HG03354 (cell line): Measurements from ENCODE around the gene CCM2.
"Not testable (repeated sequence)": the region's sequence is repeated elsewhere in the genome, so short reads cannot be mapped to it uniquely, and the experiment has no call there.

Experiments used
- ATAC-seq: cut with Tn5 transposase; IDR thresholded peaks from one replicate; pipeline ENCODE4 v1.9.1; 2021; ENCODE audit warnings: mild to moderate bottlenecking; ENCODE audit not compliant: unreplicated experiment, poor library complexity, severe bottlenecking

The CCM2 gene

GRCh38 chr7:45111298-45112223 lies 111.6 kb downstream of the CCM2 start, which contains the start of gene TBRG4:
Gene TBRG4, minus strand, starts transcription at chr7:45111697. Its CDS starts 2,460 bp downstream, at chr7:45109237.
- peak; percentile 96 for ATAC-seq

GRCh38 chr7:45112648-45113047 lies 112.6 kb downstream of the CCM2 start:
- ATAC-seq = no peak

- not testable (repeated sequence) for ATAC-seq
These were observed 114.3 kb downstream of the CCM2 start for GRCh38 chr7:45114257-45114656.

GRCh38 chr7:45114926-45115325 lies 114.9 kb downstream of the CCM2 start:
- ATAC-seq = no peak

- no peak for ATAC-seq
These were observed 116.0 kb downstream of the CCM2 start for GRCh38 chr7:45116048-45116447.

- no peak for ATAC-seq
These were observed 117.6 kb downstream of the CCM2 start for GRCh38 chr7:45117582-45117981.

GRCh38 chr7:45118292-45118691 lies 118.3 kb downstream of the CCM2 start:
- no peak for ATAC-seq

- peak; percentile 58 for ATAC-seq
These were observed 118.9 kb downstream of the CCM2 start for GRCh38 chr7:45118889-45119331.

GRCh38 chr7:45119550-45119949 lies 119.5 kb downstream of the CCM2 start:
- ATAC-seq = no peak

- ATAC-seq = no peak
These were observed 123.2 kb downstream of the CCM2 start for GRCh38 chr7:45122975-45123860.

GRCh38 chr7:45123913-45124710 lies 124.1 kb downstream of the CCM2 start:
- ATAC-seq = no peak

- no peak for ATAC-seq
These were observed 125.3 kb downstream of the CCM2 start for GRCh38 chr7:45125193-45125904.
